ENCODE data around the gene TYW1B.

DNA sequence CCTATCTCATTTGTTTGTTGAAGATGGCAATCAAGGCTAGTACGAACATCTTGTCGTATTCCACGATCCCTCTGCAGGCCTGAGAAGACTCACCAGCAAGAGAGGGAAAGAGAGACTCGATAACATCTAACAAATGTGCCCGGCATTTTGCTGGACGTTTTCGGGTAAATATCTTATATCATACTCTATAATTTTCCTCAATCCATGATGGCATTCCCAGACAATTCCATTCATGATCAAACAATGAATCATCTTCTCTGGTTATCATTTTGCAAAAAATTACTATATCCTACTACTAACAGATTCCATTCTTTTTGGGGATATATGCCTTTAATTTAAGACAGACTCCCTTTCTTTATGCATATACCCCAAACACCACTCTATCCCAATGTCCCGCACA lies 118.1 kb downstream of the TYW1B start:
- TF ChIP-seq POLR2A (IDR thresholded peaks at IDR 0.05) (no peak), POLR2AphosphoS5 (IDR thresholded peaks at IDR 0.05) (no peak), EP300 (IDR thresholded peaks at IDR 0.05) (no peak)
- TF ChIP-seq, protein P1, sequence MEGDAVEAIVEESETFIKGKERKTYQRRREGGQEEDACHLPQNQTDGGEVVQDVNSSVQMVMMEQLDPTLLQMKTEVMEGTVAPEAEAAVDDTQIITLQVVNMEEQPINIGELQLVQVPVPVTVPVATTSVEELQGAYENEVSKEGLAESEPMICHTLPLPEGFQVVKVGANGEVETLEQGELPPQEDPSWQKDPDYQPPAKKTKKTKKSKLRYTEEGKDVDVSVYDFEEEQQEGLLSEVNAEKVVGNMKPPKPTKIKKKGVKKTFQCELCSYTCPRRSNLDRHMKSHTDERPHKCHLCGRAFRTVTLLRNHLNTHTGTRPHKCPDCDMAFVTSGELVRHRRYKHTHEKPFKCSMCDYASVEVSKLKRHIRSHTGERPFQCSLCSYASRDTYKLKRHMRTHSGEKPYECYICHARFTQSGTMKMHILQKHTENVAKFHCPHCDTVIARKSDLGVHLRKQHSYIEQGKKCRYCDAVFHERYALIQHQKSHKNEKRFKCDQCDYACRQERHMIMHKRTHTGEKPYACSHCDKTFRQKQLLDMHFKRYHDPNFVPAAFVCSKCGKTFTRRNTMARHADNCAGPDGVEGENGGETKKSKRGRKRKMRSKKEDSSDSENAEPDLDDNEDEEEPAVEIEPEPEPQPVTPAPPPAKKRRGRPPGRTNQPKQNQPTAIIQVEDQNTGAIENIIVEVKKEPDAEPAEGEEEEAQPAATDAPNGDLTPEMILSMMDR (IDR thresholded peaks at IDR 0.05): no peak
